Limb (tissue), 2 donors: Measurements from ENCODE around the gene BIRC7.
"Not testable (repeated sequence)": the region's sequence is repeated elsewhere in the genome, so short reads cannot be mapped to it uniquely, and the experiment has no call there.

Source experiments
- DNase-seq, 2 donors: peaks; one replicate each; pipeline ENCODE4 v3.0.0-alpha.2; 2016; ENCODE audit errors: extremely low spot score in 2 of 2

The BIRC7 gene

GRCh38 chr20:63206878-63207277 is 28.8 kb upstream of the BIRC7 start:
- DNase-seq = no peak

GRCh38 chr20:63208346-63208909 is 27.3 kb upstream of the BIRC7 start:
- DNase-seq = no peak

GRCh38 chr20:63210011-63210605 is 25.6 kb upstream of the BIRC7 start:
- DNase-seq = no peak

- no peak for DNase-seq
Observed at GRCh38 chr20:63212393-63212730, 23.3 kb upstream of the BIRC7 start.

GRCh38 chr20:63212792-63213191 is 22.9 kb upstream of the BIRC7 start:
- DNase-seq = no peak

GRCh38 chr20:63214514-63214913 is 21.2 kb upstream of the BIRC7 start:
- DNase-seq = no peak

GRCh38 chr20:63215101-63216040 is 20.3 kb upstream of the BIRC7 start:
- DNase-seq = no peak

- DNase-seq = peak; percentile 97
Observed at GRCh38 chr20:63216041-63216848, 19.5 kb upstream of the BIRC7 start, which contains the start of gene YTHDF1. Gene YTHDF1, minus strand, starts transcription at chr20:63216131. Its CDS starts 239 bp downstream, at chr20:63215892.

- DNase-seq = no peak
Observed at GRCh38 chr20:63216849-63217471, 18.7 kb upstream of the BIRC7 start.

GRCh38 chr20:63217706-63218105 is 18.0 kb upstream of the BIRC7 start:
- no peak for DNase-seq

- no peak for DNase-seq
Observed at GRCh38 chr20:63218701-63219446, 16.8 kb upstream of the BIRC7 start.

- DNase-seq = no peak
Observed at GRCh38 chr20:63219447-63219821, 16.3 kb upstream of the BIRC7 start.

- DNase-seq = no peak
Observed at GRCh38 chr20:63219866-63220521, 15.7 kb upstream of the BIRC7 start.

- DNase-seq = no peak
Observed at GRCh38 chr20:63220696-63221399, 14.9 kb upstream of the BIRC7 start.

GRCh38 chr20:63221400-63222053 is 14.2 kb upstream of the BIRC7 start:
- DNase-seq = not testable (repeated sequence)

GRCh38 chr20:63222541-63222940 is 13.2 kb upstream of the BIRC7 start:
- DNase-seq = no peak

GRCh38 chr20:63223121-63223825 is 12.4 kb upstream of the BIRC7 start:
- no peak for DNase-seq

- no peak for DNase-seq
Observed at GRCh38 chr20:63223826-63224207, 11.9 kb upstream of the BIRC7 start.
